ENCODE measurements around the gene PTPRE. TPM values are rescaled to one million over a fixed set of nuclear protein-coding genes. Genes with fewer than 3 reads are reported as not detected.

Gene PTPRE
- total RNA-seq, 1 donor from 2014 or later = 5.4 TPM

DNA sequence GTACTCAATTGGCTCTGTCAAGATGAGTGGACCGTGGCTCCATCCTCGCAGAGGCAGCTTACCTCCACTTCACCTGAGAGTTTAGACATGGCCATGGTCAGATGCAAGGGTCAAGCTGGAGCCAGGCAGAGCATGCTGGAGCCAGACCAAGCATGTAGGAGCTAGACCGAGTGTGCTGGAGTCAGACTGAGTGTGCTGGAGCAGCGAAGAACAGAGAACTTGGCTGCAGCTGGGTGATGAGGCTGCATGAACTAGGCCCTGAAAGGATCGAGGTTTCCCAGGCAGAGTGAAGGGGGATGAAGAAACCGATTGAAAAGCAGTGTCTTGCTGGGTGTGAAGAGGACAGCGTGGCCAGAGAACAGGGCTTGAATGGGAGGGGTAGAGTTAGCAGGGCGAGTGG, 133.2 kb downstream of the PTPRE start:
- TF ChIP-seq, protein P1, sequence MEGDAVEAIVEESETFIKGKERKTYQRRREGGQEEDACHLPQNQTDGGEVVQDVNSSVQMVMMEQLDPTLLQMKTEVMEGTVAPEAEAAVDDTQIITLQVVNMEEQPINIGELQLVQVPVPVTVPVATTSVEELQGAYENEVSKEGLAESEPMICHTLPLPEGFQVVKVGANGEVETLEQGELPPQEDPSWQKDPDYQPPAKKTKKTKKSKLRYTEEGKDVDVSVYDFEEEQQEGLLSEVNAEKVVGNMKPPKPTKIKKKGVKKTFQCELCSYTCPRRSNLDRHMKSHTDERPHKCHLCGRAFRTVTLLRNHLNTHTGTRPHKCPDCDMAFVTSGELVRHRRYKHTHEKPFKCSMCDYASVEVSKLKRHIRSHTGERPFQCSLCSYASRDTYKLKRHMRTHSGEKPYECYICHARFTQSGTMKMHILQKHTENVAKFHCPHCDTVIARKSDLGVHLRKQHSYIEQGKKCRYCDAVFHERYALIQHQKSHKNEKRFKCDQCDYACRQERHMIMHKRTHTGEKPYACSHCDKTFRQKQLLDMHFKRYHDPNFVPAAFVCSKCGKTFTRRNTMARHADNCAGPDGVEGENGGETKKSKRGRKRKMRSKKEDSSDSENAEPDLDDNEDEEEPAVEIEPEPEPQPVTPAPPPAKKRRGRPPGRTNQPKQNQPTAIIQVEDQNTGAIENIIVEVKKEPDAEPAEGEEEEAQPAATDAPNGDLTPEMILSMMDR (conservative IDR thresholded peaks at IDR 0.05; ENCODE audit: low read depth, low read length) = no peak
- no peak overlapping the region for H3K4me3 ChIP-seq (ENCODE audit: low read depth, low read length)
- no peak for DNase-seq (ENCODE audit: low read depth)

DNA sequence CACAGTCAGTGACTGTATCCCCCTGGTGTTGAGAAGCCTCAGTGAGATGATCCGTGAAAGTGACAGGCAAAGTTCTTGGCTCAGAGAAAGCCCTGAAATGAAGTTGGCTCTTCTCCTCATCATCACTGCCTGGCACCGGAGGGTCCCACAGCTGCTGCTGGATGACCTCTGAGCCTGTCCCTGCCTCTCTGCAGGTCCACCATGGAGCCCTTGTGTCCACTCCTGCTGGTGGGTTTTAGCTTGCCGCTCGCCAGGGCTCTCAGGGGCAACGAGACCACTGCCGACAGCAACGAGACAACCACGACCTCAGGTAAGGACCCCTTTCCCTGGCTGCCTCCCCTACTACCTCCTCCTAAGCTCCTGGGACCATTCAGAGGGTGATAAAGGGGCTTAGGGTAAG, 133.8 kb downstream of the PTPRE start:
- no peak overlapping the region for H3K4me3 ChIP-seq (ENCODE audit: low read depth, low read length)
- TF ChIP-seq, protein P1 (conservative IDR thresholded peaks at IDR 0.05; ENCODE audit: low read depth, low read length) = no peak
- no peak for DNase-seq (ENCODE audit: low read depth)

DNA sequence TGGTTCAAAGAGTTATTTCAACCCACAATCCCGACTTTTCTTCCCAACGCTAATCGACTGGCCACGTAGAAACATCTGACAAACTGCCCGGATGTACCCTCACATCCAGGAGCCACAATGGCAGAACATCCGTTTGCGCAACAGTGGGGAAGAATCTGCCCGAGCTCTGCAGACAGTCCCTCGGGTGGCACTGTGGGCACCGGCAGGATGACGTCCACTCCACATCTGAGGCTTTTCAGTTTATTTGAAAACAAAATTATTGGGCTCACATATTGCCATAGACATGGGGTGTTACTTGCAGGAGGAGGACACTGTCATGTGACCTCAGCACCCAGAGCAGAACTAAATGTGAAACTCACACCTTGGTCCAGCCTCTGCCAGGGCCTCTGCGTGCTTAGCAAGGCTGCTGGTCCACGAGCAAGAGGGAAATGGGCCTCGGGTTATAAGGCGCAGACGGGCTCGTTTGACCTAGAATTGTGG, 135.3 kb downstream of the PTPRE start:
- no peak overlapping the region for H3K4me3 ChIP-seq (ENCODE audit: low read depth, low read length)
- no peak for DNase-seq (ENCODE audit: low read depth)
- TF ChIP-seq, protein P1 (conservative IDR thresholded peaks at IDR 0.05; ENCODE audit: low read depth, low read length) = no peak

DNA sequence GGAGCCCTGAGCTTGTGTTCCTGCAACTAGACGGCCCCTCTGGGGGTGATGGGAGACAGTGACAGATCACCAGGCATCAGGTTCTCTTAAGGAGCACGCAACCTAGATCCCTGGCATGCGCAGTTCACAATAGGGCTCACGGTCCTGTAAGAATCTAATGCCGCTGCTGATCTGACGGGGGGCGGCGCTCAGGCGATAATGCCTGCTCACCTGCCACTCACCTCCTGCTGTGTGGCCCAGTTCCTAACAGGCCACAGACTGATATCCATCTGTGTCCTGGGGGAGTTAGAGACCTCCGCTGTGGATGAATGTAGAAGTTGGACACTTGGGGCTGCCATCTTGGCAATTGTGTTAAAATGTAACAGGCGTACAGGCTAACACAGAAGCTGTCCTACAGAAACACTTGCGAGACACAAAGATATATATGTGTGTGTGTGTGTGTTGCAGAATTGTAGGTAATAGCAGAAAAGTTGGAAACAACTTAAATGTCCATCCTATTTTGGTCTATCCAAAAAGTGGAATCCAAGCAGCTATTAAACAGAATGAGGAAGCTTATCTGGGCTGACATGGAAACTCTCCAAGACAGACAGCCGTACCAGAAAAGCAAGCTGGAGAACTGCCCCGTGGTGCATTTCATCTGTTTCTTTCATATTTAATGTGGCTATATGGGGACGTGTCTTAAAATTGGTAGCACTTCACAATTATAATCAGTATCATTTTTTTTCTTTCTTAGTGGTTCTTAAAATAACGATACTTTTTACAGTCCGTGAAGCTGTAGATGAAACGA, 136.5 kb downstream of the PTPRE start:
- TF ChIP-seq, protein P1 (conservative IDR thresholded peaks at IDR 0.05; ENCODE audit: low read depth, low read length) = no peak
- no peak for DNase-seq (ENCODE audit: low read depth)
- H3K4me3 ChIP-seq (ENCODE audit: low read depth, low read length) = no peak overlapping the region

DNA sequence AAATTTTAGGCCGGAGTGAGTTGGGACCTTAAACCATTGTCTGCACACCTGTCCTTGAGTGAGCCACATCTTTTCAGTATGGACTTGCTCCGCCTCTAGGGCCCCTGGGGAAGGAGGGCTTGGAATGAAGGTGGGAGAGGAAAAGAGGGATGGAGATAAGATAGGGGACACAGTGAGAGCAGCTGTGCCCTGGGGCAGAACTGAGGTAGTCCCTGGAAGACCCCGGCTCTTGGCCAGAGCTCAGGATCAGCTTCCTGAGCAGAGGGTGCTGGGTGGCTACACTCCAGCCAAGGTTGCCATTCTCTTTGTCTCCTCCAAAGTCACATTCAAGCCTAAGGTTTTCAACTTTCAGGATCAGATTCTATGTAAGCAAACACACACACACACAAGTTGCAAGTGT, 137.3 kb downstream of the PTPRE start:
- TF ChIP-seq, protein P1 (conservative IDR thresholded peaks at IDR 0.05; ENCODE audit: low read depth, low read length) = no peak
- H3K4me3 ChIP-seq (ENCODE audit: low read depth, low read length) = no peak overlapping the region
- no peak for DNase-seq (ENCODE audit: low read depth)

DNA sequence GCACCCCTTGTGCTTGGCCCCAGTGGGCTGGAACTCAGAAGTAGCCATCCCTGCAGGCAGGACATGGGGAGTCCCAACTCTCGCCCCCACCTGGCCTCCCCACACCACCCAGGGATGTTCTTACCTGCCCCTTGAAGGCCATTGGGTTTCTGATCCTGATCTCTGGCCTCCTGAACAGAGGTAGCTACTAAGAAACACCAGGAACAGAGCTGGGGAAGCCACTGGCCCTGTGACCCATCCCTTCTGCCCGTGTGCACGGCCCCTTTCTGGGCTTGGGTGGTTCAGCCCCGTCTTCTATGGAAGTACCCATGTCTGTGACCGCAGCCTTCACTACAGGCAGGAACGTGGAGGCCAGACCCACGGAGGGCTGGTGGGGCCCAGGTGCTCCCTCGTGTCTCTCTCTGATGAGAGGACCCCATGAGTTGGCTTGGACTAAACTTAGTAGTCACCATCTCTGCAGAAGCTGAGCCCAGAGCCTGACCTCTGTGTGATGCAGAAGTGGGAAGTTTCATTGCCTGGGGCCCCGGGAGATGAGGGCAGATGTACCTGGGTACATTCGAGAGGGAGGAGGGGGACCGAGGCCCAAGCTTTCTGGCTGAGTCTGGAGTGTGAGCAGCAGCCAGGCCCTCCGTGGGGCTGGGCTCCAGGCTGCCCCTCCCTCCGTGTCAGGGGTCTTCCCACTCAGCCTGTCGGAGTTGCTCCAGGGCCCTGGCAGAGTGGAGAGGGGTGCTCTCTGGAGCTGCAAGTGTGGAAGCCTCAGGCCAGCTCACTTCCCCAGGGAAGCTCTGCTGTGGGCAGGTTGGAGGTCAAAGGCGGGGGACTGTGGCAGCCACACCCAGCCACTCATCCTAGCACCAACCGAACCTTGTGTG, 138.3 kb downstream of the PTPRE start:
- H3K4me3 ChIP-seq (ENCODE audit: low read depth, low read length) = no peak overlapping the region
- TF ChIP-seq, protein P1 (conservative IDR thresholded peaks at IDR 0.05; ENCODE audit: low read depth, low read length) = no peak
- DNase-seq (ENCODE audit: low read depth) = no peak
